ENCODE data around the gene GIMAP5.
A peak's percentile ranks its signal among the peaks of the same experiment; 100 is the strongest.
"Not testable (repeated sequence)": the region's sequence is repeated elsewhere in the genome, so short reads cannot be mapped to it uniquely, and the experiment has no call there.

Gene GIMAP5

DNA sequence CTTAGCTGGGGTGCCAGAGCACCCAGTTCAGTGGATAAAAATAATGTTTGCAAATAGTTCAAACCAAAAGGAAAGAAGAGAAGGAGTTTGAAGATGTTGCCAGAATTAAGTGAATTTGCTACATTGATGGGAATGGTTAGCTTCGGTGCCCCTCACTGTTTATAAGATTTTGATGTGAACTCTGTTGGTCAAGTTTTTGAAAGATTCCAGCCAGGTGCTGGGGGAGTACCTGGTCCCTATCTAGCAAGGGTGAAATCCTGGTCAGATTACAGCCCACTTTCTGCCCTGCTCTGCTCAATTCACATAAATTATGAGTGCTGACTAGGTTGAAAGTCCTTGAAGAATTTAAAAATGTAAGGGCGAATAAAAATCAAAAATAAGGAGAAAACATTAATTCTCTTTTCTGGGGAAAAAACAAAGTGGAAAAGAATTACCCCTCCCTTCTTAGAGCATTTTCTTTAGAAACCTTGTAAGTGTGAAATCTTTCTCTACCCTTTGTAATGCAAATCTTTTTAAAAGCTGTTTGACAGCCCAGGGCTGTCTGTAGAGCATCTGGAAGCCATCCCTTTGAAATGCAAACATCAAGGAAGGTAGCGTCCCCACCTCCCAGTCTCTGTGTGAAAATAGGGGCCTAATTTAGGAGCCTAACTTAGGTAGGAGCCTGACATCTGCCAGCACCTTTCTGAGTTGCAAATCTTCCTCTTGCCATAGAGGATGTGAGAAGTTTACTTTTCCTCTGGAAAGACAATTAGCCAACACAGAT, 1.4 kb upstream of the GIMAP5 start:
- DNase-seq = peak; percentile 45

DNA sequence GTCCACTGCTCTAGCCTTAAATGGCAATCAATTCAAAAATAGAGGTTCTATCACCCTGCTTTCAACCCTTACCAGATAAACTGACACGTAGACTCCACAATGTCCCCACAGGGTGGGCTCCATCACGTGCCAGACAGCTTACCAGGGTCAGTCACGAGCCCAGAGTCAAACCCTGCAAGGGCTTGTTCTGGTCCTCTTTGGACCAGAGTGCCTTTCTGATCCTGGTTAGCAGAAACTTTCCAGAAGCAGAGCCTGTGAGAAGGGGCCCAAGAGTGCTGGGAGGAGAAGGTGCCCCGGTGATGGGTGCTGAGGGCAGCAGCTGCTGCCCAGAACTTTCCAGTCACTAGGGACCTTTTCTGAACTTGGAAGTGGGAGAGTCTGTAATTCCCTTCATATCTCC, 354 bp upstream of the GIMAP5 start:
- peak; percentile 67 for DNase-seq

DNA sequence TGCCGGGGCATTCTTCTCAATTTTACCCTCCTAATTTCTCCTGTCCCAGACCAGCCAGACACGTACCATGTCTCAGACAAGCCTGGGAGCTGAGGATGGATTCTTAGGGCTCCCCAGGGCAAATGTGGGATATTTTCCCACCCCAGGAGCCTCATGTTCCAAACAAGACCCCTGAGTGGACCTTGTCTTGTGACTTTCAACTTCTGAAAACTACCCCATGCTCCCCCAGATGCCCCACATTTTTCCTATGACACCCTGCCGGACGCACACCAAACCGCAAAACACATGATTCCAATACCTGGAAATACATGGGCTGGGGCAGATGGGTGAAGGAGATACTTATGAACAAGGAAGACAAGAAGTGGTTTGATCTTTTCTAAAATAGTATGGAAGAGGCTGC, 874 bp downstream of the GIMAP5 start:
- peak; percentile 54 for DNase-seq

DNA sequence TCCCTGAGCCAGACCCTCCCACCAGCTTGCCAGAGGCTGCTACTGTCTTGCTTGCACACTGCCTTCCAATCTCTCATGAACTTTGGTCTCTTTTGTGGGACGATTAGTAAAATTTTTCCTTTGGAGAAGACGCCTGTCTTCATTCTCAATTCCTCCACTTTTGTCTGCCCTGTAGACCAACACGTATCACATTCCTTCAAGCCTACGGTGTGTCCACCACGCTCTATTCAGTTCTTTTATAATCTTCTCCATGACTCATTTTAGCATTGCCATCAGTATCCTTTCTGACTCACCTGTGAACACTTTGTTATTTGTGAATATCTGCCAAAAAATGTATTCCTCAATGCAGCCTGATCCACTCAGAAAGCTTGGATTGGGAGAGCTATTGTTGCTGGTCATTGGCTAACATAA, 1.4 kb downstream of the GIMAP5 start:
- peak; percentile 57 for DNase-seq

DNA sequence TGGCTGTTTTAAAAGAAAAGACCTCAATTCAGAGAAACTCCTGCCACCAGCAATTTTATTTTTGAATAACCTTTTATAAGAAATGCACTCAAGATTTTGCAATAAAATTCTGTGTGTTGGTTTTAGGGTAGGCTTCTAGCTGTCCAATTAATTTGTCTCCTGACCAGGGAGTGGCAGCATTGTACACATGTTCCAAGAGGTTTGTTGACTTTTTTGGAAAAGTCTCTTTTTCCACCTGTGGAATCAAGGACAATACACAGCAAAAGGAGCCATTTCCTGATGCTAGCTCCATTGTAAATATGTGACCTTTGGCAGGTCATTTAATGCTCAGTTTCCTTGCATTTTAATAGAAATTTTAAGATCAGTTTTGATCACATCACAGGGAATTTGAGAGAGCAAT, 1.8 kb downstream of the GIMAP5 start:
- no peak for DNase-seq

GRCh38 chr7:150740053-150740452, 2.8 kb downstream of the GIMAP5 start:
- peak; percentile 66 for DNase-seq

DNA sequence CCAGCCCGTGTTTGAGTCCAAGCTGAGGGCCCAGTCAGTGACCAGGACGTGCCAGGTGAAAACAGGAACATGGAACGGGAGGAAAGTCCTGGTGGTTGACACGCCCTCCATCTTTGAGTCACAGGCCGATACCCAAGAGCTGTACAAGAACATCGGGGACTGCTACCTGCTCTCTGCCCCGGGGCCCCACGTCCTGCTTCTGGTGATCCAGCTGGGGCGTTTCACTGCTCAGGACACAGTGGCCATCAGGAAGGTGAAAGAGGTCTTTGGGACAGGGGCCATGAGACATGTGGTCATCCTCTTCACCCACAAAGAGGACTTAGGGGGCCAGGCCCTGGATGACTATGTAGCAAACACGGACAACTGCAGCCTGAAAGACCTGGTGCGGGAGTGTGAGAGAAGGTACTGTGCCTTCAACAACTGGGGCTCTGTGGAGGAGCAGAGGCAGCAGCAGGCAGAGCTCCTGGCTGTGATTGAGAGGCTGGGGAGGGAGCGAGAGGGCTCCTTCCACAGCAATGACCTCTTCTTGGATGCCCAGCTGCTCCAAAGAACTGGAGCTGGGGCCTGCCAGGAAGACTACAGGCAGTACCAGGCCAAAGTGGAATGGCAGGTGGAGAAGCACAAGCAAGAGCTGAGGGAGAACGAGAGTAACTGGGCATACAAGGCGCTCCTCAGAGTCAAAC, 5.2 kb downstream of the GIMAP5 start:
- no peak for DNase-seq

- DNase-seq = no peak
These were observed 6.9 kb downstream of the GIMAP5 start for GRCh38 chr7:150744041-150744656.

DNA sequence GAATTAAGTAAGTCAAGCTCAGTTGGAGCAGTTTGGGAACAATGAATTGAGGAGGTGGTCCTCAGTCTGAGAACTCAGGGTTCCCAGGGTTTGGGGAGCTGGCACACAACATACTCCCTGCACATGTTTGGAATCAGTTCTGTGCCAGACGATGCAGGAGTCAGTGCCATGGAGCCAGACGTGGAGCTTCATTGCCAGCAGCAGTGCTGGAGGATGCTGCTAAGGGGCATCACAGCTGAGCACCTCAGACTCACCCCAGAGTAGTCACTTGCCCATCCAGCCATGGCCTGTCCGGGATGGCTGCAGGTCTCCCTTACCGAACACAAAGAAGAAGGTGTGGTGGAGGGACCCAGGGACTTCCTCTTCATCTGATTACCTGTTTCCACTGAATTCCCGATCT, 7.9 kb downstream of the GIMAP5 start:
- peak; percentile 49 for DNase-seq

- DNase-seq = no peak
These were observed 8.7 kb downstream of the GIMAP5 start for GRCh38 chr7:150745876-150746275.

DNA sequence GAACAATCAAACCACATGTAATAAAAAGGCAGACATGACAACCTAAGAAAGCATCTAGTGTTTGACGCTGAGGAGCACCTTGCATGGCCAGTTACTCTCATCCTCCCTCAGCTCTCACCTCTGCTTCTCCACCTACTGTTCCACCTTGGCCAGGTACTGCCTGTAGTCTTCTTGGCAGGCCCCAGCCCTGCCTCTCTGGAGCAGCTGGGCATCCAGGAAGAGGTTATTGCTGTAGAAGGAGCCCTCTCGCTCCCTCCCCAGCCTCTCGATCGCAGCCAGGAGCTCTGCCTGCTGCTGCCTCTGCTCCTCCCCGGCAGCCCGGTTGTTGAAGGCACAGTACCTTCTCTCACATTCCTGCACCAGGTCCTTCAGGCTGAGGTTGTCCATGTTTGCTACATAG, 9.7 kb downstream of the GIMAP5 start:
- DNase-seq = no peak

DNA sequence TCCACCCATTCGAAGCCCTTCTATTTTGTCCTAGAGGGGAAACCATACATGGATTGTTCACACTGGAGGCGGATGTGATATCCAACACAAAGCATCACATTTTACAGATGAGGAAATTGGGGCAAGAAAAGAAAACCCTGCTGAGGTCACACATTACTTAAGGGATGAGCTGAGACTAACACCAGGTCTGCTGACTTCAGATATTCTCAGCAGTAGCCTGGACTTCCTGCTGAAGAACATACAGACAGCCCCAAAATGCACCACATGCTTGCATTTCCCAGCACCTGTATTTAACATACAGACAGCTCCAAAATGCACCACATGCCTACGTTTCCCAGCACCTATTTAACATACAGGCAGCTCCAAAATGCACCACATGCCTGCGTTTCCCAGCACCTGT, 11.2 kb downstream of the GIMAP5 start:
- no peak for DNase-seq

DNA sequence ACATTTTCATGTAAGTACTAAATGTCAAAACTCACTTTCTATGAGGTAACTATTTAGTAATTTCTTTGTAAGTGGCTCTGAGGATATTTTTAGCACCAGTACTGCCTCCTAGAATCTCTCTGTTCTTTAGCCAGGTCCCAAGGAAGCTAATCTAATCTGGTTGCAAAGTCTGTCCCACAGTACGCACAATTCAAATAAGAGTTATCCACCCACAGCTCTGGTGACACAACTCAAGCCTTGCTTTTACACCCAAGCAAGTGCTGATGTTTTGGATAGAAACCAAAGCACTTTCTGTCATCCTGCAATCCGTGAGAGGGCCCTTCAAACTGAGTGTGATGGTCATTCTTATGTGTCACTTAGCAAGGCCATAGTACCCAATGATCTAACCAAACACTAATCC, 14.5 kb downstream of the GIMAP5 start:
- DNase-seq = no peak

DNA sequence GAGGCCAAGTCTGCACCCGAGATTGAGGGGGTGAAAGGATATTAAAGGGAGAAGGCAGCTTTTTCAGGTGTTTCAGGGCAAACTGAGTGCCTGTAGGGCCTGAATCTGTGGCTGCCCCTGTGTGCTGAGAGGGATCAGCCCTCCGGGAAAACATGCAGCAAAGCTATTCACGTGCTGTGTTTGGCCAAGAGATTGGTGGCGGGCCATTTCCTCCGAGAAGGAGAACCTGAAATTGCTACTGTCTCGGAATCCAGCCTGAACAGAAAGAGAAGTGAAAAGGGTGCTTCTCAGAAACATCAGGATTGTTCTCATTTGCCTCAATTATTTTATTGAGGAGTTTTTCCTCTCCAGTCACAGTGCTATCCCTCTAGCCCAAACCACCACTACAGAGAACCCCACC, 16.0 kb downstream of the GIMAP5 start:
- DNase-seq = no peak

DNA sequence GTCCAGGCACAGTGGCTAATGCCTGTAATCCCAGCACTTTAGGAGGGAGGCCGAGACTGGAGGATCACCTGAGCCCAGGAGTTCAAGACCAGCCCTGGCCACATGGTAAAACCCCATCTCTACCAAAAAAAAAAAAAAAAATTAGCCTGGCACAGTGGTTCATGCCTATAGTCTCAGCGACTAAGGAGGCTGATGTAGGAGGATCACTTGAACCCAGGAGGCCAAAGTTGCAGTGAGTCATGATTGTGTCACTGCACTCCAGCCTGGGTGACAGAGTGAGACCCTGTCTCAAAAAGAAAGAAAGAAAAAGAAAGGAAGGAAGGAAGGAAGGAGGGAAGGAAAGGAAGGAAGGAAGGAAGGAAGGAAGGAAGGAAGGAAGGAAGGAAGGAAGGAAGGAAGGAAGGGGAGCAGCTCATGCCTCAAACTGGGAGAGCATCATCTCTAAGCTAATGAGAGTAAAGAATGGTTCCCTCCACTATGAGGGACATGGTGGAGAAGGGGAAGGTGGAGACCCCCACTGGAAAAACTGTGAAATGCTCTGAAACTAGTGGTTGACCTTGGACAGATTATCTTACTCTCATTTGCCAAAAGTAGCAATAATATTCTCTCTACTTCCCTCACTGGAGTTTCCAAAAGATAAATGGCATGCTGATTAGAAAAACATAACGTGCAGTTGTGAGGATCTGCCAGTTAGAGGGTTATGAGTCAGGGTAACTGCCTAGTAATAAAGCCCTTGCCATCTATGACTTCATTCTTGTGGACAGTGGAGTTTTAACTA, 16.8 kb downstream of the GIMAP5 start:
- DNase-seq = no peak

DNA sequence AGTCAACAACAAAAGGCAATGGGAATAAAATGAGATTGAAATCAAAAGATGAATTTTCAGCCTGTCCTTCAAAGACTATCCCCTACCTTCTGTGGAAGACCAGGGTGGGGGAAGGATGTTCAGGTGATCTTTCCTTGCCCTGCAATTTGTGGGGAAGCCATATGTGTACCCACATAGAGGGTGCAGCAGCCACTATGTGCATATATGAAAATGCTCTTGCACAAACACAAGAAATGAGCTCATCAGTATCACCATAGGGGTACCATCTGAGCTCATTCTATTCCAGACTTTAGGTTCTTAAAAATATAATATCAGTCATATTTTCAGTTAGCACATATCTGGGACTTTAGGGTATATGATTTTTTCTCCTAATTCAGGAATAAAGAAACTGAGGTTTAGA, 17.7 kb downstream of the GIMAP5 start:
- DNase-seq = no peak

- no peak for DNase-seq
These were observed 18.4 kb downstream of the GIMAP5 start for GRCh38 chr7:150755473-150756099.

- no peak for DNase-seq
These were observed 18.9 kb downstream of the GIMAP5 start for GRCh38 chr7:150756166-150756565.

GRCh38 chr7:150756858-150757257, 19.6 kb downstream of the GIMAP5 start:
- DNase-seq = no peak

- no peak for DNase-seq
These were observed 22.3 kb downstream of the GIMAP5 start for GRCh38 chr7:150759479-150759878.

- no peak for DNase-seq
These were observed 29.1 kb downstream of the GIMAP5 start for GRCh38 chr7:150766334-150766709.

DNA sequence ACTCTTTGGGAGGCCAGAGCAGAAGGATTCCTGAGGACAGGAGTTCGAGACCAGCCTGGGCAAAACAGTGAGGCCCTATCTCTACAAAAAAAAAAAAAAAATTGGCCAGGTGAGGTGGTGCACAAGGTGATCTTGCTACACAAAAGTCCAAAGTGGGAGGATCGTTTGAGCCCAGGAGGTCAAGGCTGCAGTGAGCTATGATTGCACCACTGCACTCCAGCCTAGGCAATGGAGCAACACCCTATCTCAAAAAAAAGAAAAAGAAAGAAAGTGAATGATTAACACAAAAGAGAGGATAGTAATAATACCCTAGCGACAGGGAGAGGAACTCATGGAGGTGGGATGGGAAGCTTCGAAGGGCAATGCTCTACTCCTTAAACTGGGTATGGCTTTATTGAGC, 32.5 kb downstream of the GIMAP5 start:
- DNase-seq = no peak

- not testable (repeated sequence) for DNase-seq
These were observed 36.9 kb downstream of the GIMAP5 start for GRCh38 chr7:150774131-150774530.
